GM19463 (cell line): ENCODE results near the gene ERFL.
"Not testable (repeated sequence)": the region's sequence is repeated elsewhere in the genome, so short reads cannot be mapped to it uniquely, and the experiment has no call there.

ENCODE experiments used
- ATAC-seq: cut with Tn5 transposase; IDR thresholded peaks from one replicate; pipeline ENCODE4 v1.9.1; 2021; ENCODE audit warnings: mild to moderate bottlenecking, moderate library complexity; ENCODE audit not compliant: unreplicated experiment

ERFL gene

GRCh38 chr19:41944336-41944735 is 16.1 kb upstream of the ERFL start:
- ATAC-seq: no peak

- ATAC-seq: no peak
Measured at GRCh38 chr19:41941410-41942202, 13.4 kb upstream of the ERFL start.

- no peak for ATAC-seq
Measured at GRCh38 chr19:41940731-41941409, 12.6 kb upstream of the ERFL start.

GRCh38 chr19:41939861-41940730 is 11.8 kb upstream of the ERFL start:
- no peak for ATAC-seq

- not testable (repeated sequence) for ATAC-seq
Measured at GRCh38 chr19:41939209-41939608, 11.0 kb upstream of the ERFL start.

- ATAC-seq: no peak
Measured at GRCh38 chr19:41937525-41938468, 9.5 kb upstream of the ERFL start.

- no peak for ATAC-seq
Measured at GRCh38 chr19:41936961-41937360, 8.7 kb upstream of the ERFL start.

GRCh38 chr19:41936416-41936850 is 8.2 kb upstream of the ERFL start:
- ATAC-seq: no peak

GRCh38 chr19:41935760-41936415 is 7.6 kb upstream of the ERFL start:
- ATAC-seq: no peak

GRCh38 chr19:41934849-41935374 is 6.7 kb upstream of the ERFL start:
- ATAC-seq: no peak

GRCh38 chr19:41933693-41934426 is 5.6 kb upstream of the ERFL start:
- ATAC-seq: no peak

- ATAC-seq: no peak
Measured at GRCh38 chr19:41932720-41933332, 4.6 kb upstream of the ERFL start.

GRCh38 chr19:41932259-41932719 is 4.0 kb upstream of the ERFL start:
- ATAC-seq: no peak

- no peak for ATAC-seq
Measured at GRCh38 chr19:41930926-41931592, 2.8 kb upstream of the ERFL start.

GRCh38 chr19:41930322-41930722 is 2.1 kb upstream of the ERFL start:
- no peak for ATAC-seq

GRCh38 chr19:41929536-41930071 is 1.4 kb upstream of the ERFL start:
- ATAC-seq: no peak

GRCh38 chr19:41928754-41929535 is 696 bp upstream of the ERFL start:
- ATAC-seq: no peak
